IMR-90 (cell line): ENCODE data around the gene FUBP3. TPM values are rescaled to one million over a fixed set of nuclear protein-coding genes. Genes with fewer than 3 reads are reported as not detected.

Experiments
- ATAC-seq: fragments of 200-7000 bp; cut with Tn5 transposase; 2 replicates; pipeline ENCODE4 v1.9.1; 2020; ENCODE audit warnings: low read depth, mild to moderate bottlenecking, moderate library complexity
- BruUV-seq: library from RNA; stranded (reverse); fragments of 400-500 nt; replicated peaks from 2 replicates; lab custom pipeline; 2021; lab: Mats Ljungman, UMichigan
- CTCF ChIA-PET: fragments of 300-600 bp; formaldehyde crosslinking; extraction: SDS; loops from one replicate; lab custom pipeline; 2021; ENCODE audit warnings: antibody characterized with exemption; lab: Yijun Ruan, JAX
- POLR2A ChIA-PET: fragments of 300-600 bp; sonication (Branson Sonifier 250); formaldehyde crosslinking; loops from one replicate; lab custom pipeline; 2022; ENCODE audit warnings: antibody characterized with exemption; ENCODE audit not compliant: unreplicated experiment; lab: Charles Lee
- DNase-seq: peaks from one replicate; pipeline ENCODE4 v3.0.0; 2013
- H2AFZ ChIP-seq: replicated peaks from 2 replicates; pipeline ENCODE3; 2013; ENCODE audit warnings: low read length, mild to moderate bottlenecking; ENCODE audit not compliant: poor library complexity
- H2AK5ac ChIP-seq: 2 replicates; pipeline ENCODE4 v1.6.1; 2013; ENCODE audit warnings: low read depth, low read length, inconsistent platforms
- H2AK9ac ChIP-seq: replicated peaks from 2 replicates; pipeline ENCODE3; 2013; ENCODE audit warnings: mild to moderate bottlenecking, low read depth, low read length, moderate library complexity; ENCODE audit not compliant: poor library complexity
- H2BK120ac ChIP-seq: 2 replicates; pipeline ENCODE4 v1.6.1; 2013; ENCODE audit warnings: low read depth, low read length, inconsistent platforms
- H2BK15ac ChIP-seq: 3 replicates; pipeline ENCODE4 v1.6.1; 2013; ENCODE audit warnings: low read depth, low read length, inconsistent platforms
- H2BK20ac ChIP-seq: 2 replicates; pipeline ENCODE4 v1.6.1; 2013; ENCODE audit warnings: low read depth, mild to moderate bottlenecking, inconsistent platforms, low read length, moderate library complexity
- H2BK5ac ChIP-seq: 2 replicates; pipeline ENCODE4 v1.6.1; 2013; ENCODE audit warnings: mild to moderate bottlenecking, low read depth, low read length, inconsistent platforms; ENCODE audit not compliant: poor library complexity, severe bottlenecking
- H3K14ac ChIP-seq: replicated peaks from 2 replicates; pipeline ENCODE4 v1.6.1; 2013; ENCODE audit warnings: low read depth, low read length, inconsistent platforms
- H3K18ac ChIP-seq: 2 replicates; pipeline ENCODE4 v1.6.1; 2013; ENCODE audit warnings: low read depth, low read length, control low read depth
- H3K23ac ChIP-seq: 2 replicates; pipeline ENCODE4 v1.6.1; 2013; ENCODE audit warnings: low read depth, low read length, inconsistent platforms
- H3K27ac ChIP-seq: 2 replicates; pipeline ENCODE4 v1.5.1; 2013; ENCODE audit warnings: mild to moderate bottlenecking, control low read depth, low read length; ENCODE audit not compliant: insufficient read depth
- H3K27me3 ChIP-seq: 2 replicates; pipeline ENCODE4 v1.6.1; 2013; ENCODE audit warnings: low read length; ENCODE audit not compliant: control insufficient read depth, insufficient read depth
- H3K36me3 ChIP-seq: 2 replicates; pipeline ENCODE4 v1.6.1; 2013; ENCODE audit warnings: low read length, mixed read lengths; ENCODE audit not compliant: control insufficient read depth, insufficient read depth
- H3K4ac ChIP-seq: 2 replicates; pipeline ENCODE4 v1.6.1; 2013; ENCODE audit warnings: low read depth, low read length, inconsistent platforms
- H3K4me1 ChIP-seq: 2 replicates; pipeline ENCODE4 v1.6.1; 2013; ENCODE audit warnings: low read length, mixed read lengths; ENCODE audit not compliant: control insufficient read depth, insufficient read depth
- H3K4me2 ChIP-seq: 2 replicates; pipeline ENCODE4 v1.6.1; 2013; ENCODE audit warnings: low read depth, mild to moderate bottlenecking, control low read depth, low read length, moderate library complexity
- H3K4me3 ChIP-seq: 2 replicates; pipeline ENCODE4 v1.5.1; 2013; ENCODE audit warnings: low read depth, mild to moderate bottlenecking, control low read depth, low read length, moderate library complexity; ENCODE audit not compliant: insufficient read depth
- H3K56ac ChIP-seq: 2 replicates; pipeline ENCODE4 v1.6.1; 2013; ENCODE audit warnings: low read length, inconsistent platforms; ENCODE audit not compliant: insufficient read depth; ENCODE audit errors: extremely low read depth
- H3K79me1 ChIP-seq, 2 experiments: 2 replicates each; pipeline ENCODE4 v1.6.1; 2013; ENCODE audit warnings: low read length in 2 of 2, inconsistent platforms in 1 of 2, low read depth in 1 of 2
- H3K9ac ChIP-seq: 2 replicates; pipeline ENCODE4 v1.6.1; 2013; ENCODE audit warnings: low read depth, low read length, control low read depth
- H3K9me1 ChIP-seq: 2 replicates; pipeline ENCODE4 v1.6.1; 2013; ENCODE audit warnings: low read length, inconsistent platforms; ENCODE audit not compliant: insufficient read depth
- H3K9me3 ChIP-seq: 2 replicates; pipeline ENCODE4 v1.6.1; 2013; ENCODE audit warnings: low read length; ENCODE audit not compliant: control insufficient read depth, insufficient read depth
- H4K20me1 ChIP-seq: 2 replicates; pipeline ENCODE4 v1.6.1; 2013; ENCODE audit warnings: low read length, inconsistent platforms; ENCODE audit not compliant: insufficient read depth
- H4K5ac ChIP-seq: 2 replicates; pipeline ENCODE4 v1.6.1; 2013; ENCODE audit warnings: mild to moderate bottlenecking, low read depth, low read length, control low read depth
- H4K8ac ChIP-seq, 2 experiments: 2 replicates each; pipeline ENCODE4 v1.6.1; 2013; ENCODE audit warnings: low read depth in 2 of 2, low read length in 2 of 2, control low read depth in 1 of 2, inconsistent platforms in 1 of 2
- H4K91ac ChIP-seq: 2 replicates; pipeline ENCODE4 v1.6.1; 2013; ENCODE audit warnings: low read depth, low read length, inconsistent platforms; ENCODE audit not compliant: insufficient read depth
- ELK1 ChIP-seq: fragments of 150-350 bp; IDR thresholded peaks from 2 replicates; pipeline ENCODE4 v1.6.1; 2016; ENCODE audit warnings: low read depth, mild to moderate bottlenecking, low read length, moderate library complexity, borderline replicate concordance
- FOS ChIP-seq: fragments of 150-350 bp; IDR thresholded peaks from 2 replicates; pipeline ENCODE4 v1.6.1; 2016; ENCODE audit warnings: low read depth, low read length
- MAFK ChIP-seq: IDR thresholded peaks from 2 replicates; pipeline ENCODE4 v1.6.1; 2012; ENCODE audit warnings: low read depth, low read length, improper control_type of control experiment
- MAZ ChIP-seq: IDR thresholded peaks from 2 replicates; pipeline ENCODE4 v1.6.1; 2012; ENCODE audit warnings: low read depth, mild to moderate bottlenecking, low read length, improper control_type of control experiment, moderate library complexity, borderline replicate concordance
- MXI1 ChIP-seq: IDR thresholded peaks from 2 replicates; pipeline ENCODE4 v1.6.1; 2012; ENCODE audit warnings: low read depth, mild to moderate bottlenecking, low read length, moderate library complexity, borderline replicate concordance
- NFE2L2 ChIP-seq: fragments of 150-350 bp; IDR thresholded peaks from 2 replicates; pipeline ENCODE4 v1.6.1; 2016; ENCODE audit warnings: low read depth, mild to moderate bottlenecking, low read length
- POLR2A ChIP-seq: IDR thresholded peaks from 2 replicates; pipeline ENCODE4 v1.6.1; 2012; ENCODE audit warnings: mild to moderate bottlenecking, low read depth, low read length
- RAD21 ChIP-seq: IDR thresholded peaks from 2 replicates; pipeline ENCODE4 v1.6.1; 2012; ENCODE audit warnings: low read length, improper control_type of control experiment
- RCOR1 ChIP-seq: IDR thresholded peaks from 2 replicates; pipeline ENCODE4 v1.6.1; 2012; ENCODE audit warnings: mild to moderate bottlenecking, low read length, improper control_type of control experiment; ENCODE audit not compliant: insufficient replicate concordance
- RFX5 ChIP-seq: IDR thresholded peaks from 2 replicates; pipeline ENCODE4 v1.8.0; 2012; ENCODE audit warnings: low read depth, mild to moderate bottlenecking, low read length, moderate library complexity
- SMC3 ChIP-seq: fragments of 150-350 bp; IDR thresholded peaks from 2 replicates; pipeline ENCODE4 v1.6.1; 2016; ENCODE audit warnings: low read depth, mild to moderate bottlenecking, antibody characterized with exemption, low read length, moderate library complexity
- WGBS, 2 experiments: methylation state at CpG; one replicate each; pipeline versions ENCODE4 v1.1.5 to v1.1.7; 2013; ENCODE audit warnings: missing lambda C conversion rate in 2 of 2; ENCODE audit not compliant: insufficient read length in 1 of 2; ENCODE audit errors: extremely low coverage in 2 of 2; 5-methylcytosine and 5-hydroxymethylcytosine counted together
- dilution Hi-C: fragments of 300-500 bp; cut with HindIII; formaldehyde crosslinking; loops from one replicate; pipeline ENCODE4 v1.14.3; 2018; ENCODE audit warnings: low sequenced_read_pairs; ENCODE audit not compliant: unreplicated experiment
- in situ Hi-C: fragments of 300-500 bp; cut with MboI; formaldehyde crosslinking; loops from 3 replicates; pipeline ENCODE4 v1.14.3; 2019; ENCODE audit warnings: low sequenced_read_pairs, inconsistent platforms, mixed read lengths
- intact Hi-C: fragments of 100-400 bp; cut with micrococcal nuclease; formaldehyde crosslinking; loops from 2 replicates; pipeline ENCODE4 v1.10.0; 2022
- polyA plus RNA-seq, 3 experiments: library from polyadenylated mRNA; depleted of rRNA; stranded (reverse); fragments of >200 nt; gene quantifications; 2 replicates each; pipeline ENCODE4 v1.2.3, GENCODE V29; 2012; ENCODE audit warnings: low replicate concordance in 1 of 3
- total RNA-seq: library from RNA; depleted of rRNA; stranded (reverse); fragments of >200 nt; gene quantifications from 2 replicates; pipeline ENCODE4 v1.2.3, GENCODE V29; 2012
- TF ChIP-seq, protein P1 (sequence below): fragments of 150-350 bp; IDR thresholded peaks from 2 replicates; pipeline ENCODE4 v1.6.1; 2017; ENCODE audit warnings: mild to moderate bottlenecking, antibody characterized with exemption, low read length, low read depth

FUBP3 gene
- total and polyA plus RNA-seq, 2 of the 4 experiments (the other 2 are of a cell fraction), result 32.3 to 50.1 TPM

- intact Hi-C loops (no loop called here), in situ Hi-C loops (no loop called here), dilution Hi-C loops (no loop called here)
- Histone ChIP-seq H3K36me3 (peaks cover 87% of the 10 kb centered on the region), H3K4me2 (no peak overlapping the region), H3K56ac (no peak overlapping the region), H4K20me1 (peaks cover 5% of the 10 kb centered on the region; the same call in 1 of the 2 replicates), H3K79me1 (peaks cover 0 to 6% of the 10 kb centered on the region in 2 experiments; a peak in 2 of 4 replicates), H2BK20ac (no peak overlapping the region), H2BK15ac (no peak overlapping the region), H4K91ac (no peak overlapping the region), H3K4me3 (no peak overlapping the region), H2BK5ac (no peak overlapping the region), H3K14ac (no peak overlapping the region), H2AFZ (peak overlapping the region; percentile 29), H3K27ac (no peak overlapping the region), H3K18ac (no peak overlapping the region), H3K27me3 (no peaks in the 10 kb centered on the region), H4K8ac (no peak overlapping the region), H3K4me1 (no peaks in the 10 kb centered on the region), H3K9me1 (no peaks in the 10 kb centered on the region), H3K4ac (no peak overlapping the region), H3K9me3 (no peaks in the 10 kb centered on the region), H2AK5ac (no peak overlapping the region), H3K23ac (no peak overlapping the region), H2BK120ac (no peak overlapping the region), H4K5ac (no peak overlapping the region), H2AK9ac (no peak overlapping the region), H3K9ac (no peak overlapping the region)
- no peak for DNase-seq
- WGBS, 2 experiments, result 94% methylated on average over 10 of the region's 27 CpGs; no CpG with 5 or more reads in 1 of the 2 experiments
- BruUV-seq, result no TSS peak
- POLR2A ChIA-PET, result no interaction called here
- no peak for ATAC-seq
- TF ChIP-seq RAD21, result no peak
- TF ChIP-seq SMC3, result no peak
- TF ChIP-seq RCOR1, result no peak
- TF ChIP-seq FOS, result no peak
- TF ChIP-seq RFX5, result no peak
- TF ChIP-seq MAFK, result no peak
- TF ChIP-seq MAZ, result no peak
- no peak for TF ChIP-seq MXI1
- no peak for TF ChIP-seq NFE2L2
- no peak for TF ChIP-seq ELK1
- no peak for TF ChIP-seq POLR2A
- TF ChIP-seq, protein P1, sequence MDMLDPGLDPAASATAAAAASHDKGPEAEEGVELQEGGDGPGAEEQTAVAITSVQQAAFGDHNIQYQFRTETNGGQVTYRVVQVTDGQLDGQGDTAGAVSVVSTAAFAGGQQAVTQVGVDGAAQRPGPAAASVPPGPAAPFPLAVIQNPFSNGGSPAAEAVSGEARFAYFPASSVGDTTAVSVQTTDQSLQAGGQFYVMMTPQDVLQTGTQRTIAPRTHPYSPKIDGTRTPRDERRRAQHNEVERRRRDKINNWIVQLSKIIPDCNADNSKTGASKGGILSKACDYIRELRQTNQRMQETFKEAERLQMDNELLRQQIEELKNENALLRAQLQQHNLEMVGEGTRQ, result no peak
- CTCF ChIA-PET, result no interaction called here
Measured at GRCh38 chr9:130630506-130631330, 51.3 kb downstream of the FUBP3 start.
